CD4-positive, alpha-beta T cell treated with Interleukin-12 subunit alpha and Interleukin-12 subunit beta, for 1 hour (primary cell): ENCODE measurements around the gene DDX50.
A peak's percentile ranks its signal among the peaks of the same experiment; 100 is the strongest.

ENCODE experiments used
- DNase-seq: peaks from one replicate; pipeline ENCODE4 v3.0.0-alpha.2; 2020

The DDX50 gene

GRCh38 chr10:68988530-68989316 lies 87.6 kb downstream of the DDX50 start, which contains the start of gene KIFBP:
Gene KIFBP, plus strand, starts transcription at chr10:68988803. Its CDS starts 30 bp downstream, at chr10:68988833.
- peak; percentile 88 for DNase-seq

- no peak for DNase-seq
These were observed 88.3 kb downstream of the DDX50 start for GRCh38 chr10:68989317-68989990.

GRCh38 chr10:68992636-68993440 lies 91.7 kb downstream of the DDX50 start:
- no peak for DNase-seq
